SK-N-SH treated with all-trans-retinoic acid at 6 μM for 48 hours (cell line): Measurements from ENCODE around the gene DLL1.

Experiments used
- ATAC-seq: fragments of 200-7000 bp; cut with Tn5 transposase; 3 replicates; pipeline ENCODE4 v1.9.1; 2020; ENCODE audit warnings: mild to moderate bottlenecking, moderate library complexity
- ARNTL ChIP-seq: fragments of 450-650 bp; formaldehyde crosslinking; IDR thresholded peaks from 2 replicates; pipeline ENCODE4 v1.5.0; 2020; ENCODE audit warnings: low read depth, mild to moderate bottlenecking, moderate library complexity, borderline replicate concordance
- BACH2 ChIP-seq: fragments of 250-450 bp; sonication (Bioruptor Pico); IDR thresholded peaks from 2 replicates; pipeline ENCODE4 v1.9.0; 2021; ENCODE audit warnings: mild to moderate bottlenecking, borderline replicate concordance
- CSDC2 ChIP-seq: fragments of 250-450 bp; sonication (Bioruptor Pico); IDR thresholded peaks from 2 replicates; pipeline ENCODE4 v1.5.0; 2020; ENCODE audit warnings: mild to moderate bottlenecking, moderate library complexity
- ESRRG ChIP-seq: fragments of 250-450 bp; sonication (Bioruptor Pico); IDR thresholded peaks from 2 replicates; pipeline ENCODE4 v1.6.1; 2021; ENCODE audit warnings: mild to moderate bottlenecking
- ISL1 ChIP-seq: fragments of 250-450 bp; sonication (Bioruptor Pico); IDR thresholded peaks from 2 replicates; pipeline ENCODE4 v2.1.2; 2022; ENCODE audit warnings: mild to moderate bottlenecking, moderate library complexity
- OSR1 ChIP-seq: fragments of 250-450 bp; sonication (Bioruptor Pico); IDR thresholded peaks from 2 replicates; pipeline ENCODE4 v1.8.0; 2022; ENCODE audit warnings: moderate library complexity, mild to moderate bottlenecking, inconsistent platforms
- PPARA ChIP-seq: fragments of 250-450 bp; sonication (Bioruptor Pico); IDR thresholded peaks from 2 replicates; pipeline ENCODE4 v1.5.0; 2020; ENCODE audit warnings: mild to moderate bottlenecking, borderline replicate concordance
- RARB ChIP-seq: fragments of 250-450 bp; sonication (Bioruptor Pico); IDR thresholded peaks from 2 replicates; pipeline ENCODE4 v1.8.0; 2021; ENCODE audit warnings: mild to moderate bottlenecking, moderate library complexity
- SNAI2 ChIP-seq: fragments of 250-450 bp; sonication (Bioruptor Pico); IDR thresholded peaks from 2 replicates; pipeline ENCODE4 v1.5.0; 2020; ENCODE audit warnings: mild to moderate bottlenecking, moderate library complexity
- TCF4 ChIP-seq: fragments of 250-450 bp; sonication (Bioruptor Pico); IDR thresholded peaks from 2 replicates; pipeline ENCODE4 v1.8.0; 2021; ENCODE audit warnings: mild to moderate bottlenecking, moderate library complexity, borderline replicate concordance
- TOX ChIP-seq: fragments of 250-450 bp; sonication (Bioruptor Pico); IDR thresholded peaks from 2 replicates; pipeline ENCODE4 v1.8.0; 2021; ENCODE audit warnings: mild to moderate bottlenecking, moderate library complexity, borderline replicate concordance
- ZC3H10 ChIP-seq: fragments of 250-450 bp; sonication (Bioruptor Pico); IDR thresholded peaks from 2 replicates; pipeline ENCODE4 v1.5.1; 2021; ENCODE audit warnings: mild to moderate bottlenecking, moderate library complexity
- ZFP3 ChIP-seq: fragments of 250-450 bp; sonication (Bioruptor Pico); IDR thresholded peaks from 2 replicates; pipeline ENCODE4 v1.5.0; 2020; ENCODE audit warnings: mild to moderate bottlenecking, moderate library complexity
- ZNF70 ChIP-seq: fragments of 450-650 bp; formaldehyde crosslinking; IDR thresholded peaks from 2 replicates; pipeline ENCODE4 v1.5.0; 2020; ENCODE audit warnings: mild to moderate bottlenecking, moderate library complexity
- ZNF8 ChIP-seq: fragments of 450-650 bp; formaldehyde crosslinking; IDR thresholded peaks from 2 replicates; pipeline ENCODE4 v1.5.0; 2020; ENCODE audit warnings: mild to moderate bottlenecking, moderate library complexity
- TF ChIP-seq, protein P1 (sequence below): fragments of 250-450 bp; sonication (Bioruptor Pico); IDR thresholded peaks from 2 replicates; pipeline ENCODE4 v1.5.1; 2021; ENCODE audit warnings: mild to moderate bottlenecking, moderate library complexity
- TF ChIP-seq, protein P2 (sequence below): fragments of 250-450 bp; sonication (Bioruptor Pico); IDR thresholded peaks from 2 replicates; pipeline ENCODE4 v1.8.0; 2020; ENCODE audit warnings: mild to moderate bottlenecking, moderate library complexity, borderline replicate concordance
- TF ChIP-seq, protein P3 (sequence below): fragments of 250-450 bp; sonication (Bioruptor Pico); IDR thresholded peaks from 2 replicates; pipeline ENCODE4 v1.5.1; 2020; ENCODE audit warnings: low read depth, mild to moderate bottlenecking, moderate library complexity
- TF ChIP-seq, protein P4 (sequence below): fragments of 250-450 bp; sonication (Bioruptor Pico); IDR thresholded peaks from 2 replicates; pipeline ENCODE4 v1.5.0; 2020; ENCODE audit warnings: mild to moderate bottlenecking, moderate library complexity

Gene DLL1

GRCh38 chr6:170276369-170277057, 14.4 kb downstream of the DLL1 start:
- TF ChIP-seq, protein P1, sequence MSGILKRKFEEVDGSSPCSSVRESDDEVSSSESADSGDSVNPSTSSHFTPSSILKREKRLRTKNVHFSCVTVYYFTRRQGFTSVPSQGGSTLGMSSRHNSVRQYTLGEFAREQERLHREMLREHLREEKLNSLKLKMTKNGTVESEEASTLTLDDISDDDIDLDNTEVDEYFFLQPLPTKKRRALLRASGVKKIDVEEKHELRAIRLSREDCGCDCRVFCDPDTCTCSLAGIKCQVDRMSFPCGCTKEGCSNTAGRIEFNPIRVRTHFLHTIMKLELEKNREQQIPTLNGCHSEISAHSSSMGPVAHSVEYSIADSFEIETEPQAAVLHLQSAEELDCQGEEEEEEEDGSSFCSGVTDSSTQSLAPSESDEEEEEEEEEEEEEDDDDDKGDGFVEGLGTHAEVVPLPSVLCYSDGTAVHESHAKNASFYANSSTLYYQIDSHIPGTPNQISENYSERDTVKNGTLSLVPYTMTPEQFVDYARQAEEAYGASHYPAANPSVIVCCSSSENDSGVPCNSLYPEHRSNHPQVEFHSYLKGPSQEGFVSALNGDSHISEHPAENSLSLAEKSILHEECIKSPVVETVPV = no peak
- TF ChIP-seq, all 23 proteins: peak for 0
- no peak for ATAC-seq

DNA sequence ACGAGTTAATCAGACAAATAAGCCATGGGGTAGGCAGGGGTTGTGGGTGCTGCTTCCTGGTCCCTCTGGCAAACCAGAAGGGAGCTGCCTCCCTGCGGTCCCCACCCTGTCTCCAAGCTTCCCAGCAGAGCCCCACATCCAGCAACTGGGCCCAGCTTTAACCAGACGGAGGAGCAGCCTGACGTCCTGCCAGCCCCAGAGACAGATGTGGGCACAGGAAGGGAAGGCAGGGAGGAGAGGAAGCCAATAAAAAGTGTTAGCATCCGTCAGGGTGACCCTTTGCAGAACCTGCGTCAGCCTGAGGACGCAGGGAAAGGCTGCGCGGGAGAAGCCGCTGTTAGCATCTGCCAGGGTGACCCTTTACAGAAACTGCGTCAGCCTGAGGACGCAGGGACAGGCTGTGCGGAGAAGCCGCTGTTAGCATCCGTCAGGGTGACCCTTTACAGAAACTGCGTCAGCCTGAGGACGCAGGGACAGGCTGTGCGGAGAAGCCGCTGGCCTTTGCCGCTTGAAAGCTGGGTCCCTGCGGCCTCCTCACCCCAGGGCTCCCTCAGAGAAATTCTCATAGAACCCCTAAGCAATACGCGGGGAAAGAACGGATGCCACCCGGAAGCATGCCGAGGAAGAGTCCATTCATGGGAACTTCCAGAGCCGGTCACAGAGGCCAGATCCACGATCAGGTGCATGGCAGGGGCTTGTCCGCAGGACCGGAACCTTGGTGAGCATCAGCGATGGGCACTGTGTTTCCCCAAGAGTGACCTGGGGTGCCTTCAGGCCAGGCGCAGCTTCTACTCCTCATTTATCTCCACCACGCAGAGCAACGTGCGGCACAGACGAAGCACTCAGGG, 15.9 kb downstream of the DLL1 start:
- no peak for ATAC-seq
- TF ChIP-seq SNAI2 (CRISPR knock-in tag) (no peak), ZNF70 (CRISPR knock-in tag) (no peak), ZNF8 (CRISPR knock-in tag) (no peak), TCF4 (CRISPR knock-in tag) (no peak), ISL1 (no peak), BACH2 (CRISPR knock-in tag) (no peak), ZFP3 (CRISPR knock-in tag) (no peak), PPARA (CRISPR knock-in tag) (no peak), OSR1 (CRISPR knock-in tag) (no peak)
- TF ChIP-seq, protein P2, sequence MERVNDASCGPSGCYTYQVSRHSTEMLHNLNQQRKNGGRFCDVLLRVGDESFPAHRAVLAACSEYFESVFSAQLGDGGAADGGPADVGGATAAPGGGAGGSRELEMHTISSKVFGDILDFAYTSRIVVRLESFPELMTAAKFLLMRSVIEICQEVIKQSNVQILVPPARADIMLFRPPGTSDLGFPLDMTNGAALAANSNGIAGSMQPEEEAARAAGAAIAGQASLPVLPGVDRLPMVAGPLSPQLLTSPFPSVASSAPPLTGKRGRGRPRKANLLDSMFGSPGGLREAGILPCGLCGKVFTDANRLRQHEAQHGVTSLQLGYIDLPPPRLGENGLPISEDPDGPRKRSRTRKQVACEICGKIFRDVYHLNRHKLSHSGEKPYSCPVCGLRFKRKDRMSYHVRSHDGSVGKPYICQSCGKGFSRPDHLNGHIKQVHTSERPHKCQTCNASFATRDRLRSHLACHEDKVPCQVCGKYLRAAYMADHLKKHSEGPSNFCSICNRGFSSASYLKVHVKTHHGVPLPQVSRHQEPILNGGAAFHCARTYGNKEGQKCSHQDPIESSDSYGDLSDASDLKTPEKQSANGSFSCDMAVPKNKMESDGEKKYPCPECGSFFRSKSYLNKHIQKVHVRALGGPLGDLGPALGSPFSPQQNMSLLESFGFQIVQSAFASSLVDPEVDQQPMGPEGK = no peak
- TF ChIP-seq, protein P3, sequence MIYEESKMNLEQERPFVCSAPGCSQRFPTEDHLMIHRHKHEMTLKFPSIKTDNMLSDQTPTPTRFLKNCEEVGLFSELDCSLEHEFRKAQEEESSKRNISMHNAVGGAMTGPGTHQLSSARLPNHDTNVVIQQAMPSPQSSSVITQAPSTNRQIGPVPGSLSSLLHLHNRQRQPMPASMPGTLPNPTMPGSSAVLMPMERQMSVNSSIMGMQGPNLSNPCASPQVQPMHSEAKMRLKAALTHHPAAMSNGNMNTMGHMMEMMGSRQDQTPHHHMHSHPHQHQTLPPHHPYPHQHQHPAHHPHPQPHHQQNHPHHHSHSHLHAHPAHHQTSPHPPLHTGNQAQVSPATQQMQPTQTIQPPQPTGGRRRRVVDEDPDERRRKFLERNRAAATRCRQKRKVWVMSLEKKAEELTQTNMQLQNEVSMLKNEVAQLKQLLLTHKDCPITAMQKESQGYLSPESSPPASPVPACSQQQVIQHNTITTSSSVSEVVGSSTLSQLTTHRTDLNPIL (CRISPR knock-in tag) = no peak
- TF ChIP-seq, protein P4, sequence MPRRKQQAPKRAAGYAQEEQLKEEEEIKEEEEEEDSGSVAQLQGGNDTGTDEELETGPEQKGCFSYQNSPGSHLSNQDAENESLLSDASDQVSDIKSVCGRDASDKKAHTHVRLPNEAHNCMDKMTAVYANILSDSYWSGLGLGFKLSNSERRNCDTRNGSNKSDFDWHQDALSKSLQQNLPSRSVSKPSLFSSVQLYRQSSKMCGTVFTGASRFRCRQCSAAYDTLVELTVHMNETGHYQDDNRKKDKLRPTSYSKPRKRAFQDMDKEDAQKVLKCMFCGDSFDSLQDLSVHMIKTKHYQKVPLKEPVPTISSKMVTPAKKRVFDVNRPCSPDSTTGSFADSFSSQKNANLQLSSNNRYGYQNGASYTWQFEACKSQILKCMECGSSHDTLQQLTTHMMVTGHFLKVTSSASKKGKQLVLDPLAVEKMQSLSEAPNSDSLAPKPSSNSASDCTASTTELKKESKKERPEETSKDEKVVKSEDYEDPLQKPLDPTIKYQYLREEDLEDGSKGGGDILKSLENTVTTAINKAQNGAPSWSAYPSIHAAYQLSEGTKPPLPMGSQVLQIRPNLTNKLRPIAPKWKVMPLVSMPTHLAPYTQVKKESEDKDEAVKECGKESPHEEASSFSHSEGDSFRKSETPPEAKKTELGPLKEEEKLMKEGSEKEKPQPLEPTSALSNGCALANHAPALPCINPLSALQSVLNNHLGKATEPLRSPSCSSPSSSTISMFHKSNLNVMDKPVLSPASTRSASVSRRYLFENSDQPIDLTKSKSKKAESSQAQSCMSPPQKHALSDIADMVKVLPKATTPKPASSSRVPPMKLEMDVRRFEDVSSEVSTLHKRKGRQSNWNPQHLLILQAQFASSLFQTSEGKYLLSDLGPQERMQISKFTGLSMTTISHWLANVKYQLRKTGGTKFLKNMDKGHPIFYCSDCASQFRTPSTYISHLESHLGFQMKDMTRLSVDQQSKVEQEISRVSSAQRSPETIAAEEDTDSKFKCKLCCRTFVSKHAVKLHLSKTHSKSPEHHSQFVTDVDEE (CRISPR knock-in tag) = no peak
- TF ChIP-seq, protein P1 = no peak

DNA sequence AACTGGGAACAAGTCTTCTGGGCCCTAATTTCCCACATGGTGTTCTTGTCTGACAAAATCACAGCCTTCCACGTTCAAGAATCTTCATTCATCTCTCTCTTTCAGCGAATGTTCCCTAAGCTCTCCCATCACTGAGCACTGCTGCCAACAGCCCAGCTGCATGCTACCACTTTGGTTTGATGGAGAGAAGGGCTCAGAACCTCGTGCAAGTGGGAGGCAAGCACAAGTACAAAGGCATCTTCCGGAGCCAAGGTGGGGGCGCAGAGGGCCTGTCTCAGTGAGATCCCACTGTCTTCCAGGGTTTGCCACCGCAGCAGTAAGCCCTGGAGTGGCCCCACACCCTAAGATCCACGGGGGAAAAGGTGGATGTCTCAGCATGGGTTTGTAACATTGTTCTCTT, 17.2 kb downstream of the DLL1 start:
- ATAC-seq = no peak
- TF ChIP-seq ARNTL (CRISPR knock-in tag) = no peak
- TF ChIP-seq ISL1 = no peak
- TF ChIP-seq TCF4 (CRISPR knock-in tag) = no peak
- TF ChIP-seq, protein P2 = no peak
- no peak for TF ChIP-seq SNAI2 (CRISPR knock-in tag)
- TF ChIP-seq ESRRG (CRISPR knock-in tag) = no peak
- TF ChIP-seq OSR1 (CRISPR knock-in tag) = no peak
- TF ChIP-seq ZC3H10 = no peak
- TF ChIP-seq TOX (CRISPR knock-in tag) = no peak
- TF ChIP-seq ZNF8 (CRISPR knock-in tag) = no peak
- TF ChIP-seq, protein P4 (CRISPR knock-in tag) = no peak
- TF ChIP-seq PPARA (CRISPR knock-in tag) = no peak
- TF ChIP-seq CSDC2 (CRISPR knock-in tag) = no peak
- TF ChIP-seq, protein P3 (CRISPR knock-in tag) = no peak
- TF ChIP-seq ZFP3 (CRISPR knock-in tag) = no peak
- TF ChIP-seq RARB (CRISPR knock-in tag) = no peak
